H4 (cell line): Measurements from ENCODE around the gene UBAC1. TPM values are rescaled to one million over a fixed set of nuclear protein-coding genes. Genes with fewer than 3 reads are reported as not detected.
"Not testable (repeated sequence)": the region's sequence is repeated elsewhere in the genome, so short reads cannot be mapped to it uniquely, and the experiment has no call there.

Experiments used
- DNase-seq: peaks from one replicate; pipeline ENCODE4 v3.0.0-alpha.2; 2015; ENCODE audit warnings: low spot score
- total RNA-seq: library from RNA; depleted of rRNA; stranded (reverse); fragments of >200 nt; shearing (Covaris generic); gene quantifications from 2 replicates; pipeline ENCODE4 v1.2.3, GENCODE V29; 2014

The UBAC1 gene
- total RNA-seq, 1 experiment from 2014 or later = 35.2 TPM

DNA sequence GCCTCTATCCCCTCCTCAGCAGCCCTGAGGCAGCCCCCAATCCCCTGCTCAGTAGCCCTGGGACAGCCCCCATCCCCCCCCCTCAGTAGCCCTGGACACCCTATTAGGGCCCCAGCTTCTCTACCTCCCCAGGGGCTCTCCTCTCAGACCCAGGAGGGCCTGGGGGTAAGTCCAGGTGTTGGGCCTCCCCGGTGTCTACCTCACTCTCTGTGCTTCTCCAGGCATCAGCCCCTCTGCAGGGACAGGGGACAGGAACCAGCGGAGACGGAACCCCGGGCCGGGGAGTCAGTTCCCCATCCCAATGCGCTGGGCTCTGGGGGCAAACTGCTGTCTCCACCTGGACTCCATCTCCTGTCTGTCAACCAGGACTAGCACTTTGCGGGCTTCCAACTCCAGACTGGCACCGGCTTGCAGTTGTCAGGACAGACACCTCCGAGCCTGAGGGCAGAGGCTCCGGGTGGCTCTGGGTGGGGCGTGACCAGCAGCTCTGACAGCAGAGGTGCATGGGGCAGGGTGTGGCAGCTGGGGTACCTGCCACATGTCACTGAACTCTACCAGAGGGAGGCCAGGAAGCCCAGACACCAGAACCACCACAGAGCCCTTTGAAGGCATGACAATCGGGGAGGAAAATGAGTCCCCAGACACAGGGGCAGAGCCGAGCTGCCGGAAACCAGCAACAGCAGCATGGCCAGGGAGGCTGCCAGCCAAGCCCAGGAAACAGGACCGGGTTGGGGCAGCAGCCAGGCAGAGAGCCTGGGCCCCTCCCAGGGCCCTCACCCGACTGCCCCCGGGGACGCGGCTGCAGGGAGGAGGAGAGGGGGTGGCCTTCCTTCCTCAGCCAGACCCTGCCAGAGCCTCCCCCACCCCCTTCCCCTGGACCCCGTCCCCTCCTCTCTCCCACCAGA lies 17.7 kb upstream of the UBAC1 start:
- no peak for DNase-seq

GRCh38 chr9:135976944-135977343 lies 15.8 kb upstream of the UBAC1 start:
- no peak for DNase-seq

DNA sequence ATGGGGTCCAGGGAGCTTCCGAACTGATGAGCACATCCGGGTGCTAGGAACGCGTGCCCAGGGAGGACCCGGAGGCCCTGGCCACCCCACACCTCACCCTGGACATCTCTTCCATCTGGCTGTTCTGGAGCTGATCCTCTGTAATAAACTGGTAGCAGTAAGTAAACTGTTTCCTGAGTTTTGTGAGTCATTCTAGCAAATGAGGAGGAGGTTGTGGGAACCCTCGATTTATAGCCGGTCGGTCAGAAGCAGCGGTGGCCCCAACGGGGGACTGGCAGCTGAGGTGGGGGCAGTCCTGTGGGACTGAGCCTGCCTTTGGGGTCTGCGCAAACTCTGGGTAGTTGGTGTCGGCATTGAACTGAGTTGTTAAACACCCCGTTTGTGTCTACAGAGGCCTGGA lies 15.4 kb upstream of the UBAC1 start:
- no peak for DNase-seq

GRCh38 chr9:135975834-135976233 lies 14.7 kb upstream of the UBAC1 start:
- no peak for DNase-seq

DNA sequence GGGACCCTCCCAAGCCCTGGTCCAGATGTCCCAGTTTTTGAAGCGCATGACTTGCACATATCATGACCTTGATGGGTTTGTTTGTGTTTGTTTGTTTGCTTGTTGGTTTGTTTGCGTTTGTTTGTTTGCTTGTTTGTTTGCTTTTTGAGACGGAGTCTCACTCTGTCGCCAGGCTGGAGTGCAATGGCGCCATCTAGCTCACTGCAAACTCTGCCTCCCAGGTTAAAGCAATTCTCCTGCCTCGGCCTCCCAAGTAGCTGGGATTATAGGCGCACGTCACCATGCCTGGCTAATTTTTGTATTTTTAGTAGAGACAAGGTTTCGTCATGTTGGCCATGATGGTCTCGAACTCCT lies 13.0 kb upstream of the UBAC1 start:
- no peak for DNase-seq

- no peak for DNase-seq
Observed at GRCh38 chr9:135973277-135974219, 12.4 kb upstream of the UBAC1 start.

DNA sequence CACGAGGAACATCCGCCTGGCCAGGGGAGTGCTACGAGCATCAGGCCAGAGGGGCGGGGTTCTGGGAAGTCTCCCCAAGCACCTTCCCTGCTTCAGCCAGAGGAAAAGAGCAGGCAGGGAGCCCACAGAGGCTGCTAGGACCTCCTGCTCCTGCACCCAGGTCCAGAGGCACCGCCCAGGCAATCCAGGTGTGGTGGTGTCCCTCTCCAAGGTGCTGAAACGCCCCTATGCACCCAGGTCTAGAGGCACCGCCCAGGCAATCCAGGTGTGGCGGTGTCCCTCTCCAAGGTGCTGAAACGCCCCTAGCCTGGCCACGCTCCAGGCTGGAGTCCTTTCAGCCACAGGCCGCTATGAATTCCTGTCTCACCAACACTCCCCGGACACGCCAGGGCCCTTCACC lies 10.7 kb upstream of the UBAC1 start:
- no peak for DNase-seq

GRCh38 chr9:135971111-135971766 lies 10.1 kb upstream of the UBAC1 start:
- DNase-seq = no peak

DNA sequence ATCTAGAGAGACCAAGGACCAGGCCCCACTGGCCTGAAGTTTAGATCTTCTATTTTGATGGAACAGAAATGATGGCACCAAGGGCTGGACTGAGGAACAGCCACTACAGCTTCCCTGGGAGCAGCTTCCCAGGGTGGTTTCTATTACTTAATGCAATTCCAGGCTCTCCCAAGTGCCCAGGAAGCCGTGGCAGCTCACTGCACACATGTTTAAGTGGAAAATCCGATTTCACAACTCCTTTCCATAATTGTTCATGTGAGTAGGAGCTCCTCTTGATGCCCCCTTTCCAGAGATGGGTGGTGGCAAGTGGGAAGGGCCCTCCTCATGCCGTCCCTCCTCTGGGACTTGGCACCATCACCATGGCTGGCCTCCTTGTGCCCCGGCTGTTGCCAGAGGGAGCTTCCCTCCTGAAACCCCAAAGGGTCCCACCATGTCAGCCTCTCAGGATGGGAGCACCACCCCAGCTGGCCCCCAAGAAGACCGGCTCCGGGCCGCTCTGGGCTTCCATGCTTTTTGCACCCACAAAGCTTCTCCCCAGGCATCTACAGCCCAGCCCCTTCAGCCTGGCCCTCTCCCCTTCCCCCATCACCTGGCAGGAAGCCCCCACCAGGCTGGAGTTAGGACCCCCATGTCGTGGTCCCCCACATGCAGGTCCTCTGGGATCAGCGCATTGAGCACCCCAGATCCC lies 9.1 kb upstream of the UBAC1 start:
- no peak for DNase-seq

- no peak for DNase-seq
Observed at GRCh38 chr9:135969064-135969683, 8.0 kb upstream of the UBAC1 start.

- no peak for DNase-seq
Observed at GRCh38 chr9:135968601-135969000, 7.4 kb upstream of the UBAC1 start.

GRCh38 chr9:135968083-135968476 lies 6.9 kb upstream of the UBAC1 start:
- DNase-seq = no peak

DNA sequence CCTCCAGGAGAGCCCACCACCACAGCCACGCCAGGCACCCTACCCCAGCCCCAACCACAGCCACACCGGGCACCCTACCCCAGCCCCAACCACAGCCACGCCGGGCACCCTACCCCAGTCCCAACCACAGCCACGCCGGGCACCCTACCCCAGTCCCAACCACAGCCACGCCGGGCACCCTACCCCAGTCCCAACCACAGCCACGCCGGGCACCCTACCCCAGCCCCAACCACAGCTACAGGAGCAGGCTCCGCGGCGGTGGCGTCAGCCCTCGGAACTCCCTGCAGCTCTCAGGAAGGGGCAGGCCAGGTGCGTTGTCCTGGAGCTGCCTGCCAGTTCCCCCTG lies 5.7 kb upstream of the UBAC1 start:
- DNase-seq = not testable (repeated sequence)

DNA sequence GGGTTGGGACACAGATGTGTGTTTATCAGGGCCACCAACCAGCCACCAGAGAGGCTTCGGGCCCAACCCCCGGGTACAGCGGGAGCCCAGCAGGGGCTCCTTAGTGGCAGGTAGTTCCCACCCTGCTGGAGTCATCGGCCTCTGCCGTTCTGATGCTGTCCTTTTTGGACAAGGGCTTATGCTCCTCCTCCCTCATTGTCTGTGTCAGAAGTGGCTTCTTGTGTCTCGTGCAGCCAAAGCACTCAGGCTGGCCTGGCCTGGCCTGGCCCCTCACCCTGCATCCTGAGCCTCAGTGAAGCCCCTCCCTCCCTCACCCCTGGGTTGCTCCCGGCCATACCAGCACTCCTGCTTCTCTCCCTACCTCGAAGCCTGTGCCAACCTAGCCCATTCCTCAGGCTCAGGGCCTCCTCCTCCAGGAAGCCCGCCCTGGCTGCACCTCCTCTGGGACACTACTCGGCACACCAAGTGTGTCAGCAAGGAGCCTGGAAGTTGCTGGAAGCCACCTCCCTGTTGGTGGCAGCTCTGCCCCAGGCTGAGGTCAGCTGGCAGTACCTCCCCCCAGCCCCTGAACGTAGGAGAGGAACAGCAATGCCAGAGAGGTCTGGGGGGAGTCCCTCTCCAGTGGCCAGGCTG lies 4.1 kb upstream of the UBAC1 start:
- no peak for DNase-seq

GRCh38 chr9:135963938-135964337 lies 2.8 kb upstream of the UBAC1 start:
- no peak for DNase-seq

DNA sequence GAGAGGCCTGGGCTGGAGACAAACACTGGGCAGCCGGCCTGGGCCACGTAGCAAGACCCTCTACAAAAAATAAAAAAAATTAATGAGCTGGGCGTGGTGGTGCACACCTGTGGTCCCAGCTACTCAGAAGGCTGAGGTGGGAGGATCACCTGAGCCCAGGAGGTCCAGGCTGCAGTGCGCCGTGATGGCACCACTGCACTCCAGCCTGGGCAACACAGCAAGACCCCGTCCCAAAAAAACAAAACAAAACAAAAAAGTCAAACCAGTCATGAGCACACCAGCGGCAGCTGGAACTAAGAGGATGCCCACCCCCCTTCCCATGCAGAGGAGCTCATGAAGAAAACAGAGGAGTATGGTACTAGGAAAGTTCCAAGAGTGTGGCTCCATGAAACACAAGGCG lies 2.2 kb upstream of the UBAC1 start:
- no peak for DNase-seq

DNA sequence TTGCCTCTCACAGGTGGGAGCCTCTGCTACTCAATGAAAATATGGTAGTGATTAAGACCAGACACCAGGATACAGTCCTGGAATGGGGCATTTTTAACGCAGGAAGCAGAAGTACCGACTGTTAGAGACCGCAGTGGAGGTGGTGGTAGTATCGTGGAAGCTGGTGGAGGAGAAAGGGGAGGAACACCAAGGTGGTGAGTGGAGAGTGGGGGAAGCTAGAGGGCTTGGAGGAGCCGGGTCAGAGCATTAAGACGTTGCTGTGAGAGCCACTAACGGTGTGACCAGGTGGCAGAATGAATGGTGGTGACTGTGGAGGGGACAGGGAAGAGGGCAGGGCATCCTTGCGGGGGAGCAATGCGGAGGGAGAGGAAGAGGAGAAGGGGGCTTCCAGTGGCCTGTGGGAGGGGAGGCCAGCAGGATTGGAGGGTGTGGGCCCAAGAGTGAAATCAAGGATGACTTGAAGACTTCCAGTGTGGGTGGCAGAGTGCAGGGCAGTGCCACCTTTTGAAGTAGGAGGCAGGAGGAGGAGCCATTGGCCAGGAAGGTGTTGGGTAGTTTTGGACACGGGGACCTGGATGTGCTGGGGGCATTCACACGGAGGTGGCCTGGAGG lies 1.6 kb upstream of the UBAC1 start:
- DNase-seq = no peak

DNA sequence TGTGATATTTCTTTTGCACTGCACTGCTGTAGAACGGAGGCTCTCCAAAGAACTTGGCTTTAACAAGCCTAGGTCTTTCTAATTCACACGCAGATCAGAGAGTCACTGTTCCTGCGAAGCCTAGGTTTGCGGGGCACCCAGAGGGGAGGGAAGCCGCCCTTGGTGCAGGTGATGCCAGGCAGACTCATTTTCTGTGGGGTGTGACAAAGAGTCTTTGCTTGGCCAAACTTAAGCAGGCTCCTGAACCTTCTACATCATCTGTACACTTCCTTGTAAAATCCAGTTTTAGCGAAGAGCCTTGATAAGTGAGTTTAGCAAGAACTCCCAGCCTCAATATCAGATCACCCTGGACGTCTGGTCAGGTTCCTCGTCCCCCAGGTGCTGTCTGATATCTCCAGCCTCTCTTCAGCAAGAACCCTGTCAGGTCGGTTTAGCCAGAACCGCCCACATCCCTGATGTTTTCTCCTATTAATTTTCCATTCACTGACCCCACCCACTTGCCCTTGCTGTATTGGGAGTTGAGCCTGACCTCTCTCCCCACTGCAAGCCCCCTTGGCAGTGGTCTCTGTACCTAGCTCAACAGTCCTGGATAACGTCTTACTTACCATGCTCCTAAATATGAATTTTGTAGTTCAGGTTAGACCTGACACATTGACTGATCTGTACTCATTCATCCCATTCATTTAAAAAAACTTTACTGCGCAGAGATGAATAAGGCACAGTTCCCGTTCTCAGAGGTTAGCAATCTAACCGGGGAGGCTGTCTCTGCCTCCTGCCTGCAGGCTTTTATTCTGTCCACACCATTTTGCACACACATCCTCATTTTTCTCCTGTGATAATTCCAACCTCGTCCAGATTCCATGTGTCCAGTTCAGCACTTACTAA lies 880 bp upstream of the UBAC1 start:
- no peak for DNase-seq
